ENCODE results near the gene ASMTL.

- peak; percentile 55 to 93 for TF ChIP-seq POLR2AphosphoS5 (IDR thresholded peaks at IDR 0.05; ENCODE audit: insufficient read depth in 1 of 2, low read depth in 1 of 2)
- TF ChIP-seq CTCF (IDR thresholded peaks at IDR 0.05) = peak in 1 of 3 experiments; percentile 17
- peak in 1 of 2 donors; percentile 63 for TF ChIP-seq POLR2A (IDR thresholded peaks at IDR 0.05)
Observed at GRCh38 chrX:1391707-1392375, 60.9 kb downstream of the ASMTL start, which contains the start of gene SLC25A6.

Data from vagina (tissue), 2 donors.